ENCODE data around the gene LRRC8D. TPM values are rescaled to one million over a fixed set of nuclear protein-coding genes. Genes with fewer than 3 reads are reported as not detected.

Gene LRRC8D
- total and polyA plus RNA-seq, 2 experiments from 2014 or later: 10.1 to 13.8 TPM

GRCh38 chr1:89883030-89883379 is 62.2 kb downstream of the LRRC8D start:
- Histone ChIP-seq H3K36me3 (no peaks in the 10 kb centered on the region), H3K27ac (no peak overlapping the region), H3K27me3 (no peaks in the 10 kb centered on the region), H3K4me3 (no peak overlapping the region), H3K9me3 (ENCODE audit: low read depth) (no peaks in the 10 kb centered on the region), H3K4me1 (ENCODE audit: low read depth) (peaks cover 13% of the 10 kb centered on the region)
- no peak for DNase-seq (ENCODE audit: low read depth in 1 of 2, low spot score in 1 of 2)
- TF ChIP-seq CTCF (IDR thresholded peaks at IDR 0.05; ENCODE audit: low read depth, low read length): no peak

DNA sequence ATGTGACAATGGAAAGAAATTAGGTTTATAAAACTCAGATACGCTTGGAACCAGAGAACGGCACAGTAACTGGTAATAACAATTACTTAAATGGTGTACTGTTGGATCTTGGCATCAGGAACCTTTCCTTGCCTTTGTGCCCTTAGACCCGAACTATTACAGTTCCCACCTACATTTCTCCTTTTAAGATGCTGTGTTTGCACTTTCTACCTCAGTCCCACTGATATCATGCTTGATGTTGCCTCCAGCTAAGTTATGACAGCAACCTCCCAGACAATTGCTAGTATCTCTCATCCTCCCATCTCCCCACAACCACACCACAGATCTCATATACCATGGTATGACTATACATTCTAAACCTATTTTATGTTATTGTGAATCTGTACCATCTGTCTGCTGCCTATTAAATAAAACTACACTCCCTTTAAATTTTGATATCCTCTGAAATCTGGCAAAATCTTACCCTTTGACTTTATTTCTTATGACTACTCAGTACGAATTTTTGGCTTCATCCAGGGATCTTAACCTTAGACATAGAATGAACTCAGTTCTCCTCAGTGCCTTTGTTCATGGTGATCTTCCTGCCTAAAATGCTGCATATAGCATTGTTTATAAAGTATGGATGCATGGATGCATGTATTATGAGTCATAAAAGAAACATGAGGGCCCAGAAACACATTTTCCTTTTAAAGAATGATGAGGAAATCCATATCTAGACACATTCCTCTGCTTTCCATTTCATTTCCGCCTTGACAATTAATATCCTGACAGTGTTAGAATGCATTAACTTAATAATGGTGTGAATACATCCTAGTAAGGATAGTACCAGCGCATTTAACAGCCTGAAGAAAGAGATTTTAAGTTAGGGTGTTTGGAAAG is 64.1 kb downstream of the LRRC8D start:
- peak in 1 of 2 donors; percentile 69 for DNase-seq (ENCODE audit: low read depth in 1 of 2, low spot score in 1 of 2)

DNA sequence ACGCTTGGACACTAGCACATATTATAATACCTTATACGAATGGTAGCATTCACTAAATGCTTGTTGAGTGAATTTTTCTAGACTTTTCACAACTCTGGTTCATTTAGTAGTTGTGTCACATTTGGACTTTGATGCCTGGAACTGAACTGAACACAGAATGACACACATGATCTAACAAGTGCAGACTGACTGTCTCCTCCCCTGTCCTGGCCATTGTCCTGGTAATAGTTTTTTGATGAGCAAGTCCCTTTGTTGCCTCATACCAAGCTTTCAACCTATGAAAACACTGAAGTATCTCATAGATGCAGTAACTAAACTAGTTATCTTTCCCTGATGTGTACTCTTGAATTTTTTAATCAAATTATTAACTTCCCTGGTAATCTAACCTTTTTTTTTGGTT is 66.4 kb downstream of the LRRC8D start:
- Histone ChIP-seq H3K9me3 (ENCODE audit: low read depth) (no peaks in the 10 kb centered on the region), H3K36me3 (no peaks in the 10 kb centered on the region), H3K27ac (no peak overlapping the region), H3K27me3 (no peaks in the 10 kb centered on the region), H3K4me3 (no peak overlapping the region), H3K4me1 (ENCODE audit: low read depth) (peaks cover 5% of the 10 kb centered on the region)
- peak in 1 of 2 donors; percentile 26 for DNase-seq (ENCODE audit: low read depth in 1 of 2, low spot score in 1 of 2)
- no peak for TF ChIP-seq CTCF (IDR thresholded peaks at IDR 0.05; ENCODE audit: low read depth, low read length)

More for the DNA sequence above, 64.1 kb downstream of the LRRC8D start:
- no peaks in the 10 kb centered on the region for H3K27me3 ChIP-seq
- TF ChIP-seq CTCF (IDR thresholded peaks at IDR 0.05; ENCODE audit: low read depth, low read length): no peak
- no peak overlapping the region for H3K27ac ChIP-seq
- no peak overlapping the region for H3K4me3 ChIP-seq
- peaks cover 5% of the 10 kb centered on the region for H3K4me1 ChIP-seq (ENCODE audit: low read depth)
- no peaks in the 10 kb centered on the region for H3K36me3 ChIP-seq
- no peaks in the 10 kb centered on the region for H3K9me3 ChIP-seq (ENCODE audit: low read depth)

- Histone ChIP-seq H3K4me3 (no peak overlapping the region), H3K4me1 (ENCODE audit: low read depth) (peaks cover 5% of the 10 kb centered on the region), H3K36me3 (no peaks in the 10 kb centered on the region), H3K9me3 (ENCODE audit: low read depth) (no peaks in the 10 kb centered on the region), H3K27ac (no peak overlapping the region), H3K27me3 (no peaks in the 10 kb centered on the region)
- DNase-seq (ENCODE audit: low read depth in 1 of 2, low spot score in 1 of 2): no peak
- no peak for TF ChIP-seq CTCF (IDR thresholded peaks at IDR 0.05; ENCODE audit: low read depth, low read length)
These were observed 66.9 kb downstream of the LRRC8D start for GRCh38 chr1:89887713-89888112.

DNA sequence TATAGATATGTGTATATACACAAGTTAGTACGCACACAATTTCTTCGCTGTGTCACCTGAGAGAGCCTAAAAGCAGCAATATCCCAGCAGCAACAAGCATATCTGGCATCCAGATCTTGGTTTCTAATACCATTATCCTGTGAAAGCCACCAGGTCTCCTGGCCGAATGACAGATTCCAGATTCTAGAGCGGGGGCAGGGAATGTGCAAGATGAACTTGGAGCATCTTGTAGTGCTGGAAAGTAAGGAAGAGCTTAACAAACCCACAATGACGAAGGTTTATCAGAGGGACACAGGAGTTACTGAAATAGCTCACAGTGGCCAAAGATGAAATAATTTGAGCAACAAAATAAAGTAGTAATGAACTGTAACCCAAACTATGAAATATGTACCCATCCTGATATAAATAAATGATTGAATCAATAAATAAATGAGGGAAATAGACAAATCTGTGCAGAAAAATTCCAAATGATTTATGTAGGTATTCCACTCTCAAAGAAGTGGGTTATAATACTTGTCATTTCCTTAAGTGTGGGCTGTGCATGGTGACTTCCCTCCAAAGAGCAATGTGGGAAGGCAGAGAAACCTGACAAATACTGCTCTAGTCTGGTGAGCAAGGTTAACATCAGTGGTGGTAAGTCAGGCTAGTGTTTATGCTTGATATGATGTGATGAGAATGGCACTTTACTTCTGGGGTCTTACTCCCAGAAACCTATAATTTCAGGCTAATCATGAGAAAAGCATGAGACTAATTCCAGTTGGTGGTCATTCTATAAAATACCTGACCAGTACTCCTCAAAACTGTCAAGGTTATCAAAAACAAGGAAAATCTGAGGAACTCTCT is 67.9 kb downstream of the LRRC8D start:
- H3K9me3 ChIP-seq (ENCODE audit: low read depth): no peaks in the 10 kb centered on the region
- no peaks in the 10 kb centered on the region for H3K36me3 ChIP-seq
- peaks cover 7% of the 10 kb centered on the region for H3K4me1 ChIP-seq (ENCODE audit: low read depth)
- no peak overlapping the region for H3K4me3 ChIP-seq
- H3K27me3 ChIP-seq: no peaks in the 10 kb centered on the region
- no peak for DNase-seq (ENCODE audit: low read depth in 1 of 2, low spot score in 1 of 2)
- no peak overlapping the region for H3K27ac ChIP-seq
- no peak for TF ChIP-seq CTCF (IDR thresholded peaks at IDR 0.05; ENCODE audit: low read depth, low read length)

All from cardiac muscle cell (in vitro differentiated cells and primary cell).